B cell (primary cell): ENCODE data around the gene NDUFS7.

Experiments
- EZH2 ChIP-seq: IDR thresholded peaks from 2 replicates; pipeline ENCODE4 v1.6.1; 2012; ENCODE audit warnings: borderline replicate concordance, low read depth, mild to moderate bottlenecking, moderate library complexity, low read length; ENCODE audit not compliant: insufficient read depth, poor library complexity, severe bottlenecking
- TF ChIP-seq, protein P1 (sequence below): fragments of 200-600 bp; IDR thresholded peaks from one replicate; pipeline ENCODE4 v1.8.0; 2022; ENCODE audit warnings: antibody characterized with exemption, mild to moderate bottlenecking

DNA sequence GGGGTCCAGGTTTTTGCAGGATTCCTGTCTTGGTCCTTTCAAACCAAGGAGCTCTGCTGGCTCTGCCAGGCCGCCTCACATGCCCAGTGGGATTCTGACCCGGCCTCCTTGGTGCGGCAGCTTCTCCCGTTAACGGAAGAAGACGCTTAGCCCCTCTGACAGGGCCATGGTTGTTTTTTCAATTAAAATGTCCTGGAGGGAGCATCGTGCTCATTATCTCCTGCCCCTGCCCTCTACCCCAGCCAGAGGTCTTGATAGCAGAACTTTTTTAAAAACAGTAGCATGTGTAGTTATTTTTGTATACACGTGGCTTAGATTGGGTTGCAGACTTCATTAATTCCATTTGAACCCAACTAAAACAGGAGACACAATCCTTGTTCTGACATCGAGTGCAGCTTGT, 43.0 kb downstream of the NDUFS7 start:
- TF ChIP-seq, protein P1, sequence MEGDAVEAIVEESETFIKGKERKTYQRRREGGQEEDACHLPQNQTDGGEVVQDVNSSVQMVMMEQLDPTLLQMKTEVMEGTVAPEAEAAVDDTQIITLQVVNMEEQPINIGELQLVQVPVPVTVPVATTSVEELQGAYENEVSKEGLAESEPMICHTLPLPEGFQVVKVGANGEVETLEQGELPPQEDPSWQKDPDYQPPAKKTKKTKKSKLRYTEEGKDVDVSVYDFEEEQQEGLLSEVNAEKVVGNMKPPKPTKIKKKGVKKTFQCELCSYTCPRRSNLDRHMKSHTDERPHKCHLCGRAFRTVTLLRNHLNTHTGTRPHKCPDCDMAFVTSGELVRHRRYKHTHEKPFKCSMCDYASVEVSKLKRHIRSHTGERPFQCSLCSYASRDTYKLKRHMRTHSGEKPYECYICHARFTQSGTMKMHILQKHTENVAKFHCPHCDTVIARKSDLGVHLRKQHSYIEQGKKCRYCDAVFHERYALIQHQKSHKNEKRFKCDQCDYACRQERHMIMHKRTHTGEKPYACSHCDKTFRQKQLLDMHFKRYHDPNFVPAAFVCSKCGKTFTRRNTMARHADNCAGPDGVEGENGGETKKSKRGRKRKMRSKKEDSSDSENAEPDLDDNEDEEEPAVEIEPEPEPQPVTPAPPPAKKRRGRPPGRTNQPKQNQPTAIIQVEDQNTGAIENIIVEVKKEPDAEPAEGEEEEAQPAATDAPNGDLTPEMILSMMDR: no peak
- no peak for TF ChIP-seq EZH2
